Stimulated activated CD4-positive, alpha-beta T cell treated with anti-CD3 and anti-CD28 coated beads, Interleukin-4, amount 100 ng/mL, for 1 hour (primary cell): Measurements from ENCODE around the gene CA11.

Source experiments
- DNase-seq: peaks from one replicate; pipeline ENCODE4 v3.0.0-alpha.2; 2020

CA11 gene

GRCh38 chr19:48611872-48612271 lies 34.1 kb downstream of the CA11 start:
- DNase-seq: no peak

GRCh38 chr19:48609571-48610108 lies 36.3 kb downstream of the CA11 start:
- no peak for DNase-seq

DNA sequence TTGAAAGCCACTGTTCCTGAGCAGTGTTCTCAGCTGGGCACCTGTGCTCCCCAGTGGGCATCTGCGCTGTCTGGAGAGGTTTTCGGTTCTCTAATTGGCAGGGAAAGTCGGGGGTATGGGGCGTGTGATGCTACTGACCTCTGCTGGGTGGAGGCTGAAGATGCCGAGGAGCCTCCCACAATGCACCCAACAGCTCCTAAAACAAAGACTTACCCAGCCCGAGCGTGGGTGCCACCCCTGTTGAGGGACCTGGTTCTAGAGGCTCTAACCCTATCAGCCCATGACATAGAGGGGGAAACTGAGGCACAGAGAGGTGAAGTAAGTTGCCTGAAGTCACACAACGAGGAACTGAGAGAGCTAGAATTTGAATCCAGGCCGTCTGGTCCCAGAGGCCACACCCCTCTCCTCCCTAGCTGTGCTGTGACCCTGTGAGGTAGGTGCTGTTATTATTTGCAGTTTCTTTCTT lies 37.2 kb downstream of the CA11 start:
- DNase-seq: peak; percentile 38

DNA sequence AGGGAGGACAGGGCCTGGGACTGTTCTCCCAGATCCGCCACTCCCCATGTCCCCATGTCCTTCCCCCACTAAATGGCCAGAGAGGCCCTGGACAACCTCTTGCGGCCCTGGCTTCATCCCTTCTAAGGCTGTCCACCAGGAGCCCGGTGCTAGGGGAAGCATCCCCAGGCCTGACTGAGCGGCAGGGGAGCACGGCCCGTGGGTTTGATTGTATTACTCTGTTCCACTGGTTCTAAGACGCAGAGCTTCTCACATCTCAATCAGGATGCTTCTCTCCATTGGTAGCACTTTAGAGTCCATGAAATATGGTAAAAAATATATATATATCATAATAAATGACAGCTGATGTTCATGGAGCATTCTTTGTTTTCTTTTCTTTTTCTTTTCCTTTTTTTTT lies 38.6 kb downstream of the CA11 start:
- DNase-seq: no peak

- DNase-seq: no peak
Measured at GRCh38 chr19:48606463-48607358, 39.3 kb downstream of the CA11 start, which contains the start of gene SPACA4. SPACA4 (plus strand) TSS chr19:48606742; CDS start chr19:48606979, 237 bp downstream.

DNA sequence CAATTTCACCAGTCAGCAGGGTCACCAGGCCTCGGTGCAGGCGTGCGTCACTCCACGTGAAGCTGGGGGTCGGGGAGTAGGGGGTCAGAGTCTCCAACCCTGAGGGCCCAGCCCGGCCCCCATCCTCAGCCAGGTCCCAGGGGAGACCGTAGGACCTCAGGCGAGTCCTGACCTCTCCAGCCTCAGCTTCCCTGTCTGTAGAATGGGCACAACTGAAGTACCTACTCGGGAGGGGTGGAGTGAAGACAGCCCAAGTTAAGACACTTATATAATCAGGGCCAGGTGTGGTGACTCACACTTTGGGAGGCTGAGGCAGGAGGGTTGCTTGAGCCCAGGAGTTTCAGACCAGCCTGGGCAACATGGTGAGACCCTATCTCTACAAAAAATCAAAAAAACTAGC lies 42.1 kb downstream of the CA11 start:
- no peak for DNase-seq

DNA sequence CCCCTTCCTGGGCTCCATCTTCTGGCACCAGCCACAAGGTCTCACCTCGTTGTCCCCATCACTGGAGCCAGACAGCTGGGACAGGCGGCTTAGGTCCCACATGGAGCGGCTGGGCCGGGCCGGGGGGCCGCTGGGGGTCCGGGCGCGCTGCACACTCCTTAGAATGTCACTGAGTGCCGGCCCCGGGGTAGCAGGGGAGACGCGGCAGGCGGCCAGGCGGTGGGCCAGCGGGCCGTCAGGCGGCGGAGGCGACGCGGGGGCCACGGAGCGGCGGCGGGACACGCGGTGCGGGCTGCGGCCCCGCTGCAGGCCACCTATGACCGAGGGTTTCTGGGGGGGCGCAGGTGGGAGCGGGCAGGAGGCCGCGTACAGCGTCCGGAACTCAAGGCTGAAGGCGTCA lies 42.5 kb downstream of the CA11 start:
- no peak for DNase-seq

DNA sequence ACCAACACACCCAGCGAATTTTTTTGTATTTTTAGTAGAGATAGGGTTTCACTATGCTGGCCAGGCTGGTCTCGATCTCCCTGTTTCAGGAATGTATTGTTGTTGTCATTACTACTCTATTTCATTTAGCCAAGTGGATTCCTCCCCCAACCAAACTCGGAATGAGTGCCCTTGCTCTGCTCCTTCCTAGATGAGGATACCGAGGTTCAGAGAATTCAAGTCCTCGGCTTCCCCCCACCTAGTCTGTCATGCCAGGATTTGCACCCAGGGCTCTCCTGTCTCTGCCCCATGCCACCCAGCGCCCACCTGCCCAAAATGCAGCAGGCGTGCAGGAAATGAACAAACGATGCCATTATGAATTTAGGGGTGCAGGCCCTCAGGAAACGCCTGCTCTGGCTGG lies 43.0 kb downstream of the CA11 start:
- no peak for DNase-seq

GRCh38 chr19:48600679-48601417 lies 45.1 kb downstream of the CA11 start:
- no peak for DNase-seq

DNA sequence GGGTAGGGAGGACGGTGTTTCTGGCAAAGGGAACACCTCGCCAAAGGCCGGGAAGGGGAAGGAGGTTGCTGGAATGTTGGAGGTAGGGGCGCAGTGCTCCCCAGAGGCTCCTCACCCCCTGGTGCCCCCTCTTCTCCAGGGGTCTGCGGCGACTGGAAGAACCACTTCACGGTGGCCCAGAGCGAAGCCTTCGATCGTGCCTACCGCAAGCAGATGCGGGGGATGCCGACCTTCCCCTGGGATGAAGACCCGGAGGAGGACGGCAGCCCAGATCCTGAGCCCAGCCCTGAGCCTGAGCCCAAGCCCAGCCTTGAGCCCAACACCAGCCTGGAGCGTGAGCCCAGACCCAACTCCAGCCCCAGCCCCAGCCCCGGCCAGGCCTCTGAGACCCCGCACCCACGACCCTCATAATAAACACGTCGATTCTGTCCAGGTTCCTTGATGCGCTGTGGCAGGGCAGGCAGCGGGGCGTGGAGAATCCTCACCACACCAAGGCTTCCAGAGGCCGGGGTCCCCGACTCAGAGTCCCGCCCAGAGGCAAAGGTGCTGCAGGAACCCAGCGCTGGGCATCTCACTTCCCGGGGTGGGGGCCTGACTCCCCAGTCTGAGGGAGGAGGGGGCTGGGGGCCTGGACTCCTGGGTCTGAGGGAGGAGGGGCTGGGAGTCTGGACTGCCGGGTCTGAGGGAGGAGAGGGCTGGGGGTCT lies 46.8 kb downstream of the CA11 start:
- DNase-seq: no peak

DNA sequence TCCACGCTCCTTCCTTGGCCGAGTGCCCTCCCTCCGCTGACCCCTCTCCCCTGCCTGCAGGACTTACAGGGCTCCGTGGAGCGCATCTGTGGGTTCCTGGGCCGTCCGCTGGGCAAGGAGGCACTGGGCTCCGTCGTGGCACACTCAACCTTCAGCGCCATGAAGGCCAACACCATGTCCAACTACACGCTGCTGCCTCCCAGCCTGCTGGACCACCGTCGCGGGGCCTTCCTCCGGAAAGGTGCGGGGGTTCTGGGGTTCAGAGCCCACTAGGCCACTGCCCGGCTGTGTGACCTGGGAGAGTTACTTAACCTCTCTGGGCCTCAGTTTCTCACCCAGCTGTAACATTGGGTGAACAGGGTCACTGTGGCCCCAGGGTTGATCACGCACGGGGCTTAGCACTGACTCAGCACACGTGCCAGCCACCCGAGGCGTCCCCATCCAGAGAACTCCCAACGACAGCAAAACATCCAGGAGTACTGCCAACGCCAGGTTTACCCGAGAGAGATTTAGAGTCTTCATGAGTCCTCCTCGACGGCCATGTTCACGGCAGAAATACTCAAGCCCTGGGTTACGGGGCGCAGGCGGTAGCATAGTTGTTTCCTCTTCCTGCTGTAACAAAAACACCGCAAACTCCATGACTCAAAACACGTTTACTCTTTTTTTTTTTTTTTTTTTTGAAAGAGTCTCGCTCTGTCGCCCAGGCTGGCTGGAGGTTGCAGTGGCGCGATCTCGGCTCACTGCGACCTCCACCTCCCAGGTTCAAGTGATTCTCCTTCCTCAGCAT lies 49.1 kb downstream of the CA11 start:
- DNase-seq: peak; percentile 29

GRCh38 chr19:48596237-48596636 lies 49.8 kb downstream of the CA11 start:
- no peak for DNase-seq

DNA sequence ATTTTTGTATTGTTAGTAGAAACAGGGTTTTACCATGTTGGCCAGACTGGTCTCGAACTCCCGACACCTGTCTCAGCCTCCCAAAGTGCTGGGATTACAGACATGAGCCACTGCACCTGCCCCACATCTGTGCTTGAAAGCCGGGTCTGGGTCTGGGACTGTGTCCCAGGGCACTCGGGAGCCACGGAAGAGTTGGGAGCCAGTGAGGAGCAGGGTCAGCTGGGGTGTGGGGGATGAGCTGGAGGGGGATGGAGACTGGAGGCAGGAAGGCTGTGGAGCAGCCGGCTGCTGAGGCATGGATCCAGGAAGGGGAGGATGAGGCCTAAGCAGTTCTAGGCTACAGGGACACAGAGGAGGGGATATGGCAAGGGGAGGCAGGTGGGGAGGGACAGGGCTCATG lies 50.2 kb downstream of the CA11 start:
- DNase-seq: no peak

- no peak for DNase-seq
Measured at GRCh38 chr19:48595171-48595570, 50.8 kb downstream of the CA11 start.

DNA sequence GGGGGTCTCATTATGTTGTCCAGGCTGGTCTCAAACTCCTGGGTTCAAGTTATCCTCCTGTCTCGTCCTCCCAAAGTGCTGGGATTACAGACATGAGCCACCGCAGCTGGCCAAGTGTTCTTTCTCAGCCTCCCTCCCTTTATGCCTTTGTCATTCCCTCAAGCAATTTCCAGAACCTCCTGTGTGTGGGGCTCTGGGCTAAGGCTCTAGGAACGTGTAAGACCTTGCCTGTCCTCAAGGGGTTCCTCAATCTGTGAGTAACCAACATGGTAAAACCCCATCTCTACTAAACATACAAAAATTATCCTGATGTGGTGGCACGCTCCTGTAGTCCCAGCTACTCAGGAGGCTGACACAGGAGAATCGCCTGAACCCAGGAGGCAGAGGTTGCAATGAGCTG lies 55.0 kb downstream of the CA11 start:
- no peak for DNase-seq

DNA sequence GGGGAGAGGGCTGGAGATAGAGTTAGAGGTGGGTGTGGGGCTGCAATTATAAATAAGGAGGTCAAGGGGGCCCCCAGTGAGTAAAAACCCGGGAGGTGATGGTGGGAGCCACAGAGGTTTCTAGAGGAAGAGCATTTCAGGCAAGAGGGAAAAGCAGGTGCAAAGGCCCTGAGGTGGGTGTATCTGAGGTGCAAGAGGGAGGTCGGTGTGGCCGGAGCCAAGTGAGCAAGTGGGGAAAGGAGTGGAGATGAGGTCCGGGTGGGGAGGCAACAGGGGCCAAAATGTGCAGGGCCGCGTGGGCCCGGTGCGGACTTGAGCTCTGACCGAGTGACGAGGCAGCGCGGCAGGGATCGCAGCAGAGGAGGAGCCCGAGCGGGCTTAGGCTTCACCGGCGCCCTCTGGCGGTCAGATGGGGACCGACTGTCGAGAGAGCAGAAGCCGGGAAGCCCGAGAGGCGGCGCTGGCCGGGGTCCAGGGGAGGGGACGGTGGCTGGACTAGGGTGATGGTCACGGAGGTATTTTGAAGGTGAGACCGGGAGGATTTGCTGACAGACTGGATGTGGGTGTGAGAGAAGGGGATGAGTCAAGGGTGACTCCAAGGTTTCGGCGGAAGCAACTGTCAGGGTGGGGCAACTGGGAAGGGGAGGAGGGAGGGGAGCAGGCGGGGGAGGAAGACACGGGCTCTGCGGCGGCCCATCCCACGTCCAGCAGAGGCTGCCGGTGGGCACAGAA lies 57.2 kb downstream of the CA11 start:
- peak; percentile 86 for DNase-seq
